UCSD-AML1 (cell line): Measurements from ENCODE around the gene KCNQ4.
A peak's percentile ranks its signal among the peaks of the same experiment; 100 is the strongest.

Source experiments
- DNase-seq: peaks from one replicate; lab custom pipeline; 2025; ENCODE audit not compliant: unreplicated experiment; lab: John Stamatoyannopoulos, UW

Gene KCNQ4

GRCh38 chr1:40794974-40795715, 11.6 kb downstream of the KCNQ4 start:
- DNase-seq, result no peak

- DNase-seq, result no peak
These were observed 12.4 kb downstream of the KCNQ4 start for GRCh38 chr1:40795811-40796586.

GRCh38 chr1:40796939-40797667, 13.5 kb downstream of the KCNQ4 start:
- DNase-seq, result peak; percentile 39

- DNase-seq, result no peak
These were observed 14.1 kb downstream of the KCNQ4 start for GRCh38 chr1:40797668-40798010.

- DNase-seq, result no peak
These were observed 15.0 kb downstream of the KCNQ4 start for GRCh38 chr1:40798366-40799281.

- no peak for DNase-seq
These were observed 15.8 kb downstream of the KCNQ4 start for GRCh38 chr1:40799351-40799867.

- DNase-seq, result no peak
These were observed 18.1 kb downstream of the KCNQ4 start for GRCh38 chr1:40801742-40802077.

- DNase-seq, result peak; percentile 79
These were observed 18.6 kb downstream of the KCNQ4 start for GRCh38 chr1:40802078-40802741.

- no peak for DNase-seq
These were observed 19.1 kb downstream of the KCNQ4 start for GRCh38 chr1:40802742-40803113.

GRCh38 chr1:40803447-40803846, 19.9 kb downstream of the KCNQ4 start:
- DNase-seq, result no peak

GRCh38 chr1:40803902-40804301, 20.3 kb downstream of the KCNQ4 start:
- DNase-seq, result no peak

- no peak for DNase-seq
These were observed 22.7 kb downstream of the KCNQ4 start for GRCh38 chr1:40806240-40806639.

- no peak for DNase-seq
These were observed 23.4 kb downstream of the KCNQ4 start for GRCh38 chr1:40806731-40807695.

GRCh38 chr1:40808002-40808401, 24.4 kb downstream of the KCNQ4 start:
- DNase-seq, result no peak

- no peak for DNase-seq
These were observed 24.9 kb downstream of the KCNQ4 start for GRCh38 chr1:40808444-40808843.

GRCh38 chr1:40808909-40809308, 25.3 kb downstream of the KCNQ4 start:
- DNase-seq, result no peak

GRCh38 chr1:40810927-40811326, 27.3 kb downstream of the KCNQ4 start:
- no peak for DNase-seq

GRCh38 chr1:40815420-40815819, 31.8 kb downstream of the KCNQ4 start:
- no peak for DNase-seq

GRCh38 chr1:40817791-40818263, 34.2 kb downstream of the KCNQ4 start:
- no peak for DNase-seq
